ENCODE data around the gene COL18A1.

The COL18A1 gene

GRCh38 chr21:45521241-45521640 is 116.3 kb downstream of the COL18A1 start:
- no peak for TF ChIP-seq EZH2phosphoT487 (IDR thresholded peaks at IDR 0.05; ENCODE audit: borderline replicate concordance)
- TF ChIP-seq, protein P1, sequence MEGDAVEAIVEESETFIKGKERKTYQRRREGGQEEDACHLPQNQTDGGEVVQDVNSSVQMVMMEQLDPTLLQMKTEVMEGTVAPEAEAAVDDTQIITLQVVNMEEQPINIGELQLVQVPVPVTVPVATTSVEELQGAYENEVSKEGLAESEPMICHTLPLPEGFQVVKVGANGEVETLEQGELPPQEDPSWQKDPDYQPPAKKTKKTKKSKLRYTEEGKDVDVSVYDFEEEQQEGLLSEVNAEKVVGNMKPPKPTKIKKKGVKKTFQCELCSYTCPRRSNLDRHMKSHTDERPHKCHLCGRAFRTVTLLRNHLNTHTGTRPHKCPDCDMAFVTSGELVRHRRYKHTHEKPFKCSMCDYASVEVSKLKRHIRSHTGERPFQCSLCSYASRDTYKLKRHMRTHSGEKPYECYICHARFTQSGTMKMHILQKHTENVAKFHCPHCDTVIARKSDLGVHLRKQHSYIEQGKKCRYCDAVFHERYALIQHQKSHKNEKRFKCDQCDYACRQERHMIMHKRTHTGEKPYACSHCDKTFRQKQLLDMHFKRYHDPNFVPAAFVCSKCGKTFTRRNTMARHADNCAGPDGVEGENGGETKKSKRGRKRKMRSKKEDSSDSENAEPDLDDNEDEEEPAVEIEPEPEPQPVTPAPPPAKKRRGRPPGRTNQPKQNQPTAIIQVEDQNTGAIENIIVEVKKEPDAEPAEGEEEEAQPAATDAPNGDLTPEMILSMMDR (conservative IDR thresholded peaks at IDR 0.05; ENCODE audit: low read length), result no peak
- Histone ChIP-seq H3F3A (ENCODE audit: low read depth) (no peaks in the 10 kb centered on the region), H3K36me3 (ENCODE audit: insufficient read depth, low read length) (peaks cover 44% of the 10 kb centered on the region)

GRCh38 chr21:45522381-45522780 is 117.4 kb downstream of the COL18A1 start:
- no peaks in the 10 kb centered on the region for H3K27me3 ChIP-seq (ENCODE audit: insufficient read depth, low read length, poor library complexity, severe bottlenecking)
- TF ChIP-seq, protein P1 (conservative IDR thresholded peaks at IDR 0.05; ENCODE audit: low read length), result no peak
- no peak for TF ChIP-seq EZH2phosphoT487 (IDR thresholded peaks at IDR 0.05; ENCODE audit: borderline replicate concordance)
- no peaks in the 10 kb centered on the region for H4K20me1 ChIP-seq (ENCODE audit: insufficient read depth, low read length, poor library complexity, severe bottlenecking)
- H3K9me2 ChIP-seq (replicated peaks; ENCODE audit: low read depth, low read length), result no peaks in the 10 kb centered on the region
- H2AFZ ChIP-seq (ENCODE audit: low read length), result no peak overlapping the region
- peaks cover 36% of the 10 kb centered on the region for H3K9me3 ChIP-seq (ENCODE audit: insufficient read depth, low read depth, low read length)
- H3F3A ChIP-seq (ENCODE audit: low read depth), result no peaks in the 10 kb centered on the region
- no peaks in the 10 kb centered on the region for H3K4me1 ChIP-seq (ENCODE audit: insufficient read depth, low read length, poor library complexity, severe bottlenecking)
- H3K4me3 ChIP-seq (ENCODE audit: low read length, poor library complexity, severe bottlenecking), result no peak overlapping the region
- H3K36me3 ChIP-seq (ENCODE audit: insufficient read depth, low read length), result peaks cover 50% of the 10 kb centered on the region
- no peak overlapping the region for H3K9ac ChIP-seq (ENCODE audit: low read depth, low read length, poor library complexity, severe bottlenecking)
- no peak overlapping the region for H3K4me2 ChIP-seq (ENCODE audit: low read depth, low read length, poor library complexity, severe bottlenecking)
- no peaks in the 10 kb centered on the region for H3K79me2 ChIP-seq (ENCODE audit: insufficient read depth, low read length)

More at GRCh38 chr21:45521241-45521640, 116.3 kb downstream of the COL18A1 start:
- Histone ChIP-seq H3K4me3 (ENCODE audit: low read length, poor library complexity, severe bottlenecking) (no peak overlapping the region), H3K9ac (ENCODE audit: low read depth, low read length, poor library complexity, severe bottlenecking) (no peak overlapping the region), H4K20me1 (ENCODE audit: insufficient read depth, low read length, poor library complexity, severe bottlenecking) (no peaks in the 10 kb centered on the region), H3K4me2 (ENCODE audit: low read depth, low read length, poor library complexity, severe bottlenecking) (no peak overlapping the region), H3K4me1 (ENCODE audit: insufficient read depth, low read length, poor library complexity, severe bottlenecking) (no peaks in the 10 kb centered on the region), H2AFZ (ENCODE audit: low read length) (no peak overlapping the region), H3K27me3 (ENCODE audit: insufficient read depth, low read length, poor library complexity, severe bottlenecking) (no peaks in the 10 kb centered on the region), H3K79me2 (ENCODE audit: insufficient read depth, low read length) (no peaks in the 10 kb centered on the region), H3K9me2 (replicated peaks; ENCODE audit: low read depth, low read length) (no peaks in the 10 kb centered on the region), H3K9me3 (ENCODE audit: insufficient read depth, low read depth, low read length) (peaks cover 36% of the 10 kb centered on the region)

DNA sequence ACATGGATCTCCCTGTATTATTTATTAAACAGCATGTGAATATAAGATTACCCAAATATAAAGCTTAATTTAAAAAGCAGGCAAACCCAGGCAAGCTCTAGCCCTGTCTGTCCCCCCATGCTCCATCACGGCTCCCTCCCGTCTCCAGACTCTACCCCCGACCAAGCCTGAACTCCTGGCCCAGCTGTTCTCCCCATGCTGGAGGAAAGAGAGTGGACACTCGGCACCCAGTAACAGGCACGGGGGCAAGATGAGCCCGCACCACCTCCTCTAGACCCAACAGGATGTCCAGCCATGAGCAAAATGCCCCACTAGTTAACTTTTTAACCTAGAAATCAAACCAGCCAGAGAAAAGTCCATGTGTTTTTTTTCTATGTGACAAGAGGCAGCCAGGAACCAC is 118.0 kb downstream of the COL18A1 start:
- H3K9ac ChIP-seq (ENCODE audit: low read depth, low read length, poor library complexity, severe bottlenecking), result no peak overlapping the region
- TF ChIP-seq, protein P1 (conservative IDR thresholded peaks at IDR 0.05; ENCODE audit: low read length), result no peak
- TF ChIP-seq EZH2phosphoT487 (IDR thresholded peaks at IDR 0.05; ENCODE audit: borderline replicate concordance), result no peak

More for the DNA sequence above, 118.0 kb downstream of the COL18A1 start:
- H3F3A ChIP-seq (ENCODE audit: low read depth), result no peaks in the 10 kb centered on the region
- no peaks in the 10 kb centered on the region for H3K4me1 ChIP-seq (ENCODE audit: insufficient read depth, low read length, poor library complexity, severe bottlenecking)
- H3K9me2 ChIP-seq (replicated peaks; ENCODE audit: low read depth, low read length), result no peaks in the 10 kb centered on the region
- no peak overlapping the region for H3K4me3 ChIP-seq (ENCODE audit: low read length, poor library complexity, severe bottlenecking)
- H2AFZ ChIP-seq (ENCODE audit: low read length), result no peak overlapping the region
- H3K27me3 ChIP-seq (ENCODE audit: insufficient read depth, low read length, poor library complexity, severe bottlenecking), result no peaks in the 10 kb centered on the region
- no peaks in the 10 kb centered on the region for H4K20me1 ChIP-seq (ENCODE audit: insufficient read depth, low read length, poor library complexity, severe bottlenecking)
- H3K9me3 ChIP-seq (ENCODE audit: insufficient read depth, low read depth, low read length), result peaks cover 33% of the 10 kb centered on the region
- no peaks in the 10 kb centered on the region for H3K79me2 ChIP-seq (ENCODE audit: insufficient read depth, low read length)
- H3K4me2 ChIP-seq (ENCODE audit: low read depth, low read length, poor library complexity, severe bottlenecking), result no peak overlapping the region
- peaks cover 46% of the 10 kb centered on the region for H3K36me3 ChIP-seq (ENCODE audit: insufficient read depth, low read length)

All from Loucy (cell line).